Epithelial cell of esophagus (primary cell): ENCODE measurements around the gene PTPRK.
A peak's percentile ranks its signal among the peaks of the same experiment; 100 is the strongest.

ENCODE experiments used
- DNase-seq: peaks from one replicate; pipeline ENCODE4 v3.0.0; 2010; ENCODE audit warnings: low read depth
- H3K4me3 ChIP-seq: 2 replicates; pipeline ENCODE4 v1.5.1; 2011; ENCODE audit warnings: mild to moderate bottlenecking, low read length, control low read depth
- TF ChIP-seq, protein P1 (sequence below): IDR thresholded peaks from 2 replicates; pipeline ENCODE4 v1.5.1; 2011; ENCODE audit warnings: low read depth, mild to moderate bottlenecking, low read length, control low read depth, inconsistent platforms; ENCODE audit not compliant: insufficient read depth; ENCODE audit errors: missing control alignments

Gene PTPRK

GRCh38 chr6:127966616-127967015 is 553.8 kb downstream of the PTPRK start:
- no peak for DNase-seq
- TF ChIP-seq, protein P1, sequence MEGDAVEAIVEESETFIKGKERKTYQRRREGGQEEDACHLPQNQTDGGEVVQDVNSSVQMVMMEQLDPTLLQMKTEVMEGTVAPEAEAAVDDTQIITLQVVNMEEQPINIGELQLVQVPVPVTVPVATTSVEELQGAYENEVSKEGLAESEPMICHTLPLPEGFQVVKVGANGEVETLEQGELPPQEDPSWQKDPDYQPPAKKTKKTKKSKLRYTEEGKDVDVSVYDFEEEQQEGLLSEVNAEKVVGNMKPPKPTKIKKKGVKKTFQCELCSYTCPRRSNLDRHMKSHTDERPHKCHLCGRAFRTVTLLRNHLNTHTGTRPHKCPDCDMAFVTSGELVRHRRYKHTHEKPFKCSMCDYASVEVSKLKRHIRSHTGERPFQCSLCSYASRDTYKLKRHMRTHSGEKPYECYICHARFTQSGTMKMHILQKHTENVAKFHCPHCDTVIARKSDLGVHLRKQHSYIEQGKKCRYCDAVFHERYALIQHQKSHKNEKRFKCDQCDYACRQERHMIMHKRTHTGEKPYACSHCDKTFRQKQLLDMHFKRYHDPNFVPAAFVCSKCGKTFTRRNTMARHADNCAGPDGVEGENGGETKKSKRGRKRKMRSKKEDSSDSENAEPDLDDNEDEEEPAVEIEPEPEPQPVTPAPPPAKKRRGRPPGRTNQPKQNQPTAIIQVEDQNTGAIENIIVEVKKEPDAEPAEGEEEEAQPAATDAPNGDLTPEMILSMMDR = no peak
- H3K4me3 ChIP-seq = no peak overlapping the region

DNA sequence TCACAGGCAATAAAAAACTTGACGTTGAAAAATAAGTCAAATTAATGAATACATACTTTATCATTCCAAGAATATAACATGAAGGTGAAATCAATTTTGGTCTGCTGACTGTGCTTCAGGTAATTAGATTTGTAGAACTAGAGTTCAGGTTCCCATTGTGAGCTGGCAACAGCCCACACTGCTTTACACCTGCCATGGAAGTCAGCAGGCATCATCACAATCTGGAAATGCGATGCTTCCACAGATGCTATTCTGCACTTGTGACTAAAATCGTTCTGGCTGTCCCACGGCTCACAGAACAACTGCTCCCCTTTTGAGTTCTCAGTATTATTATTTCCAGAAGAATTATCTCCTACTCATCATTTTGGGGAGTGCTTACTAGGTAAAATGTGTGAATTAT is 556.9 kb downstream of the PTPRK start:
- TF ChIP-seq, protein P1 = no peak
- no peak overlapping the region for H3K4me3 ChIP-seq
- no peak for DNase-seq

- no peak overlapping the region for H3K4me3 ChIP-seq
- TF ChIP-seq, protein P1 = no peak
- no peak for DNase-seq
Observed at GRCh38 chr6:127959869-127960268, 560.5 kb downstream of the PTPRK start.

DNA sequence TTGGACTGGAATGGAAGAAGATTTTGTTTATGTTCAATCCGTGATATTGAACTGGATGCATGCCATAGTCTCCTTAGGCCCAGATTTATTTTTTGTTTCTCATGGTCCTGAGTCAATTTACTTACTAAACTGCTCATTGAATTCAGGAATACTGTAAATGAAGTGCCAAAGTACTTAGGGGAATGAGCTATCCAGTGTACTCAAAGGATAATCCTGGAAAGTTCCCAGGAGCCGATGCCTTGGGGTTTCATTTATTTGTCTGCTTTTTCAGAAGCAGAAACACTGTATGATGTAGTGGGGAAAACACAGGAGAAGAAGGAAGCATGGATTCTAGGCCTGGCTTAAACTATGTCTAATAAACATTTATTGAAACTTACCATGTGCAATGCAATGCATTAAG is 563.4 kb downstream of the PTPRK start:
- no peak for DNase-seq
- TF ChIP-seq, protein P1 = no peak
- H3K4me3 ChIP-seq = no peak overlapping the region

DNA sequence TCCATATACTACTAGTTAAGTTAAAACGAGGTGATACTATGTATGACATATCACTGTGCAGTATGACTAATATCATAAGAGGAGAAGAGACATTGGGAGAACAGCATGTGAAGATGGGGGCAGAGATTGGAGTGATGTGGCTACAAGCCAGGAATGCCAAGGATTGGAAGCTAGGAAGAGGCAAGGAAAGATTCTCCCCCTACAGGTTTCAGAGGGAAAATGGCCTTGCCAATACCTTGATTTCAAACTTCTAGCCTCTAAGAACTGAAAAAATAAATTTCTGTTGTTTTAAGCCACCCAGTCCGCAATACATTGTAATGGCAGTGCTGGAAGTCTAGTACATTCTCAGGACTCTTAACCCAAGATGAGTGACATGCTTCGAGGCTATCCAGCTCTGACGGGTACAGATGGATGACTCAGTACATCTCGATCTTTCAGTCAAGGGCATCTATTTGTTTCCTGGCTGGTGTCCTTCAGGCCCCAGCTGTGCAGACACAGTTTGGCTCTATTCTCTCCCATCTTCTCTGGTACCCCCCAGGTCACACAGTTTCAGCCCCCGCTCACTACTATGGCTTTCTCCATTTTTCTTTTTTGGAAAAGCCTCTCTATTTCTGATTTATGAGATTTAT is 564.0 kb downstream of the PTPRK start:
- peak; percentile 41 for DNase-seq
- TF ChIP-seq, protein P1 = no peak
- H3K4me3 ChIP-seq = no peak overlapping the region

GRCh38 chr6:127954082-127954481 is 566.3 kb downstream of the PTPRK start:
- TF ChIP-seq, protein P1 = no peak
- no peak for DNase-seq
- H3K4me3 ChIP-seq = no peak overlapping the region

DNA sequence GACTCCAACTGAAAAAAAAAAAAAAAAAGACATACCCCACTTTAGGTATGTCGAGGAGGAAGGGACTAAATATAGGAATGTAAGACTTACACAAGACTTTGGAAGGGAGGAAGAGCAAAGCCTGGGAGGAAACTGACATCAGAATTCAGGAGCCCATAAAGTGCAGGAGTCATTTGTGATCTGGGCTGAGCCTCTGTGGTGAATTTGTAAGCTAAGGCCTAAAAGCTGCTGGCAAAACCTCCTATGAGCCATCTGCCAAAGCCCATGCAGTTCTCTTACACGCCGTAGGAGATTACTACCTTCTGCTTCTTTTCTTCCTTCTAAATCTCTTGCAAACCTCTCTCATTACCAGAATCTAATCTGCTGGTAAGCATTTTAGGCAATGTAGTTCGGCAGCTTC is 567.6 kb downstream of the PTPRK start:
- no peak overlapping the region for H3K4me3 ChIP-seq
- TF ChIP-seq, protein P1 = no peak
- DNase-seq = no peak
